HG02642 (cell line): Measurements from ENCODE around the gene CRYL1.
A peak's percentile ranks its signal among the peaks of the same experiment; 100 is the strongest.

ENCODE experiments used
- ATAC-seq: cut with Tn5 transposase; IDR thresholded peaks from one replicate; pipeline ENCODE4 v1.9.1; 2021; ENCODE audit warnings: mild to moderate bottlenecking; ENCODE audit not compliant: unreplicated experiment, poor library complexity

The CRYL1 gene

DNA sequence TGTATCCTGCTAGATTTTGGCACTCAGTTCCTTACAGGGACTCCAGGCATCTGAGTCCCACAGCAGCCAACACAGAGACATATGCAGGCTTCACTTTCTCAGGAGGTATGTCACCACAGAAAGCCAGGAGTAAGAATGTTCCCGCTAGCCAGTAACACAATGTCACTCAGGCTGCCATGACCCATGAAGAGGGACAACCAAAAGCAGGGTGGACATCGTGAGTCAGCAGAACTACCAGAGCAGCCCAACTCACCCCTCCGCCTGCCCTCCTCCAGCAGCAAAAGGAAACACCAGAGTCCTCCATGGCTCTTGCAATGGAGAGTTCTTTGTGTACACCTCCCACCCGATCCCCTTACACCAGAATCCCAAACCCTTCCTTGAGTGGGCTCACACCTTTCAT, 95.4 kb downstream of the CRYL1 start:
- no peak for ATAC-seq

- no peak for ATAC-seq
Observed at GRCh38 chr13:20429682-20430081, 96.0 kb downstream of the CRYL1 start.

DNA sequence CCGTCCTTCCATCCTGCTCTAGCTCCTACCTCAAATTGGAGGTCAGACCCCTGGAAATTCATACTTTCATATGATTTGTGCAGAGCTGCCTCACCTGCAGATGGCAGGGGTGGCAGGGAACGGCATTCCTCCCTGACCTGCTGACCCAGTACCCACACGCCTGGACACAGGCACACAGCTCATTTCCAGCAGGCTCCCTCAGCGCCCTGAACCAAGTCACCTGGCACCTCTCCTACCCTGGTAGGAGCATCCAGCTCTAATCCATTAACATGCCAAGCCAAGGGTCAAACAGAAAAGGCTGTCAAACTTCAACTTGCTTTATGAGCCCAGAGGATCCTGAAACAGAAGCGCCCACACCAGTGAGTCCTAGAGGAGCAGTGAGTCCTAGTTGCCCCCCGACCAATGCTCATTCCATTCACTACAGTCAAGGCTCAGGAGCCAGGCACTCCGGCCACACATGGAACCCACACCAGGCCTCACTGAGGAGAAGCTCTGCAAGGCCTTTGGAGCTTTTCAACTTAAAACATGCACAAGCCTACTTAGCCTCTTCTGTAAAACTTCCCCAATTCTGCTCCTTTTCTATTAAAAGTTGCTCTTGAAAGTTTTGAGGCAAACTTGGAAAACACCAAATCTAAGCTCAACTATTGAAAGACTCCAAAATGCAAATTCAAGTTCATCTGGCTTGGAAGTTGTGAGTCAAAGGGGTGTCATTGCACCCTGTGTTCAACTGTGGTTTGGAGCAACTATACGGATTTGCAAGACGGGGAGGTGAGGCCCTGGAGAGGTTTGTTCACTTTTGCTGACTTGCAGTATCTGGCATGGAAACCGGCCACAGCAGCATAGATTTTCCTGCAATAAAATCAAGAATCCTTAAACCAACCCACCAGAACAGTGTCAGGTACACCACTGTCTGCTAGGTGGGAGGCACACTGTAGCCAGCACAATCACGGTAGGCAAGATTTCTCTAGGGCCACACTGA, 96.7 kb downstream of the CRYL1 start:
- no peak for ATAC-seq

DNA sequence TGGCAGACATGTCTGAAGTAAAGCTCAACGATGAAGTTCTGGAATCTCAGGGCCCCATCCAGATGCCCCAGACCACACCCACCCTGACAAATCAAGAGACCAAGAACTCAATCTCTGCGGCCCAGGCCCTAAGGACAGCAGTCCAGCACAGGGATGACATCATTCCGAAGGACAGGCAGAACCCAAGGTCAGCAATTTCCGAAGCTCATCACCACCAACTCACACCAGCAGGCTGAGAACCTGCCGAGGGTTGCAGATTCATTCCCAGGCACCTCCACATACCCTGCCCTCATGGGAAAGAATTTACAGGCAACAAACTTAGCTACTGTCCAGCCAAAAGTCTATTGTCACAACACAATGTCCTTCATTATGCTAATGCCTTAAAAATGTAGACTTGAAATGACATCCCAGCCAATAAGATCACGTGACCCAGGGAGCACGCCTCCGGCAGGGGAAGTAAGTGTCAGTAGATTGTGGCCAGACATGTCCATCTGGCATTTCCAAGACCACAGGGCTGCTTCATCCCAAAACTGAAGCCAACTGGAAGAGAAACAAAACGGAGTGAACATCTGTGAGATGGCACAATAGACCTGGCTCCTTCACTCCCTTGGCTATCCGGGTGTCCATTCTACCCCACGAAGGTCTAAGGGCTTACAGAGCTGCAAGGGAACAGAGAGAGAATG, 98.8 kb downstream of the CRYL1 start:
- no peak for ATAC-seq

DNA sequence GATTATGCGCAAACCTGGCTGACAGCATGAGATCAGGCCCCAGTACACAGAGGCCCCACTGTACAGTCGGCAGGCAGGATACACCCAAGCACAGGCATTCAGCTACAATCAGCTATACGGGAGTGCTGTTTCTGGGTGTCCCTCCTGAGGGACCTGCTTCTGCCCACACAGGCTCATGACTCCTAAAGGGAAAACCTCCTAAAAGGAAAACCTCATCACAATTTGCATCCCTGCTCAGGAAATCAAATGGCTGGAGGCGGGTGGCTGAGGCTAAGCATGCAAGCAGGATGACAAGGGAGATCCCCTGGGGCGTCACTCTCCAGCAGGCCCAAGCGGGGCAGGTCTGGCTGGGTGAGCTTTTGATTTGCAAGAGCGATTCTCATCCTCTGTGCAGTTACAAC, 99.8 kb downstream of the CRYL1 start:
- ATAC-seq = peak; percentile 72

DNA sequence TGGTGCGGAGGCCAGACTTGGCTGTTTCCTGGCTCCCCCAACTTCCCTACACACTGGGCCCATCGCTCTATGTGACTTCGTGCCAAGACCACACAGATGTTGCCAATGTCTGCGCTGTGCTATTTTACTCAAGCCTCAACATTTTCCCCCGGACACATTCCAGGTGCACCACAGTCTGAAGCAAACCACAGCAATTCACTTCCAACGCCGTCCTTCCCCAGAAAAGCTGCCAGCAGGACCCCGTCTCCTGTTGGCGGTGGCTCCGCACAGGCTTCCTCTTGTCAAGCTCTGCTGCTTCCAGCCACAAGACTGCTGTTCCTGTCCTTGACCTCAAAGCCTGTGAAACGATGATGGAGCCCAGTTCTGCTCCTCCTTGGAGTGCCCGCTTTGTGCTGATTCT, 100.7 kb downstream of the CRYL1 start:
- ATAC-seq = no peak

- ATAC-seq = no peak
Observed at GRCh38 chr13:20424559-20424852, 101.2 kb downstream of the CRYL1 start.

- ATAC-seq = no peak
Observed at GRCh38 chr13:20422362-20422761, 103.3 kb downstream of the CRYL1 start.

DNA sequence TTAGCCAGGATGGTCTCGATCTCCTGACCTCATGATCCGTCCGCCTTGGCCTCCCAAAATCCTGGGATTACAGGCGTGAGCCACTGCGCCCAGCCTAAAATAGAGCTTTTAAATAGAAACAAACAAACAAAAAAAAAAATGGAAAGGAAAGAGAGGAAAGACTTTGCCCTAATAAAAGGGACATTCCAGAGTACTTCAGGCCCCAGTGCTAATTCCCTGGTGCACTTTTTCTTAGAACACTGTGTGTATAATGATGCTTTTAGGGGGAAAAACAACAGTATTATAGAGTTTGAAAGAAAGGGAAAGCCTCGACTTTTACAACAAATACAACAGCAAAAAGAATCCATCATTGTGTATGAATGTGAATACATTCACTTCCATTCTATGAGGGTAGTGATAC, 104.7 kb downstream of the CRYL1 start:
- ATAC-seq = no peak

DNA sequence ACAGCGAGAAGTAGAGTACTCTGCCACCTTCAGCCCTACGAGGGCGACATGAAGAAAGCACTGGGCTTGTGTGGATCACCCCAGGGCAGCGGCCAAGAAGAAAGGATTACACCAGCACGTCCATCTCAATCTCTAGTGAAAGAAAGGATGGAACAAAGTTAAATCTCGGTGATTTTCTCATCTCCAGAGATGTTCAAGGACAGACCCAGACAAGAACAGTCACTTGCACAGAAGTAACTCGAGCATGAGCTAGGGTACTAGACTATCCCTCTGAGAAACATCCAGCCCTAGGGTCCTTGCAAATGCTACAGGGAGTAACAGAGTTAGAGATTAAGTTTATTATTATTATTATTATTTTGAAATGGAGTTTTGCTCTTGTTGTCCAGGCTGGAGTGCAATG, 106.7 kb downstream of the CRYL1 start:
- ATAC-seq = no peak

- ATAC-seq = no peak
Observed at GRCh38 chr13:20416223-20416745, 109.4 kb downstream of the CRYL1 start.

GRCh38 chr13:20415694-20416107, 110.0 kb downstream of the CRYL1 start:
- ATAC-seq = no peak

- no peak for ATAC-seq
Observed at GRCh38 chr13:20415306-20415679, 110.4 kb downstream of the CRYL1 start.

DNA sequence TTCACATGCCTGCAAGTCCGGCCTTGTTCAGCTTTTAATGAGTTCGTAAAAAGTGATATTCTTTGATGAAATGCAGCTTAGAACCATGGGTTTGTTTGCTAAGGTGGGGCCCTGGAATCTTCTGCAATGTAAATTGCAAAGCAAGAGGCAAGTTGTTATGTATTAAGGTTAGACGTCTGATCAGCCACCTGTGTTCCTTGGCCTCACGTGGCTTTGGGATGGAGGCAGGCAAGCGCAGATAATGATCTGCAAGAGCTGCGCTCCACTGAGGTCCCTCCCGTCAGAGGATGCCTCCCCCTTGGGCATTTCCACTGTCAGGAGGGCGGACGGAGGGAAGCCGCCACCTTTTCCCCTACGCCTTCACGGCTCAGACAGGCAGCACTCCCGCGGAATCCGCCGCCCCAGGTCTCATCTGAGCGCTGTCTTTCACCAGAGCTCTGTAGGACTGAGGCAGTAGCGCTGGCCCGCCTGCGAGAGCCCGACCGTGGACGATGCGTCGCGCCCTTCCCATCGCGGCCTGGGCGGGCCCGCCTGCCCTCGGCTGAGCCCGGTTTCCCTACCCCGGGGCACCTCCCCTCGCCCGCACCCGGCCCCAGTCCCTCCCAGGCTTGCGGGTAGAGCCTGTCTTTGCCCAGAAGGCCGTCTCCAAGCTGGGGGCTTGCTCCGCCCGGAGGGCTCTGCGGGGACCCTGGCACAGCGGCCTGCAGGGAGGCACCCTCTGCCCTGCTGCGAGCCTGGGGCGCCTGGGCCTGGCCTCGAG, 110.9 kb downstream of the CRYL1 start:
- ATAC-seq = no peak

DNA sequence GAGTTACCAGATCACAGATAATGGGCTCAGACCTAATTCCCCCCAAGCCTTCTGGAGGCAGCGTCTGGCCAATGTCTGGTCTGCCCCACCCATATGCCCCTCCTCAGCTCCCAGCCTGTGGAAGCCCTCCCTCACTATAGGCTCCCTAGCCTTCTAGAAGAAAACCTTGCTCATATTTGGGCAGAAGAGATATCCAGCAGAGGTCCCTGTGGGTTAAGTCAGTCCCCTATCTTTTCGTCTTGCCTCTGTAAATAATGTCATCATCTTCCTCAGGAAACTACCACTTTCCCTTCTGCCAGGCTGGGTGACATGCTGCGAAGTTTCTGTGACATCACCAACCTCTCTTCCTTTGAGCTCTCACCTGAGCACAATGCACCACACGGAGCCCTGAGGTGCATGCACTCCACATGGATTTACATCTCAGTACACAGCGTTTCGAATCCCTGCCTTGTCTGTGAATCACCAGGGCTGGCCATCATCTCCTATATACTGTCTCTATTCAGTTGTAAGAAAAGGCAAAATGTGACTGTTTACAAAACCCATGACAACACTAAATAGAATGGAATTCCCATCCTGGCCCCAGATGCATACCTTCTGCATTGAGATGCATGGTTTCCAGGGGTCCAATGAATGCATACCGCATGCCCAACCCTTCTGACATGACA, 112.8 kb downstream of the CRYL1 start:
- ATAC-seq = no peak

GRCh38 chr13:20411638-20412342, 113.9 kb downstream of the CRYL1 start:
- ATAC-seq = peak; percentile 93

DNA sequence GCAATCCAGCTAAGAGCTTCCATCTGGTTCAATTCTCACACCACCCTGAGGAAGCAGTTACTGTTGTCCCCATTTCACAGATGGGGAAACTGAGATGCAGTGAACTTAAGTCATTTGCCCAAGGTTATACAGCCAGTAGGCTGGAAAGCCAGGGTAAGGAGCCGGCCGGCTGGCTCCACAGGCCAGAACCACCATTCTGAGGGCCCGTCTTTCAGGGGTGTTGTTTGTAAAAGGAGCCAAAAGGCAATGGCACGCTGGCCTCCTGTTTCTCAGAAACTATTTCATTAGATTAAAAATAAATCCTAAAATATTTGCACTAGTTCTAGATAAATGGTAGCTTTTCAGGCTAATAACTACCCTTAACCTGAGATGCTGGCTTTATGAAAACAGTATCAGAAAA, 114.9 kb downstream of the CRYL1 start:
- no peak for ATAC-seq

DNA sequence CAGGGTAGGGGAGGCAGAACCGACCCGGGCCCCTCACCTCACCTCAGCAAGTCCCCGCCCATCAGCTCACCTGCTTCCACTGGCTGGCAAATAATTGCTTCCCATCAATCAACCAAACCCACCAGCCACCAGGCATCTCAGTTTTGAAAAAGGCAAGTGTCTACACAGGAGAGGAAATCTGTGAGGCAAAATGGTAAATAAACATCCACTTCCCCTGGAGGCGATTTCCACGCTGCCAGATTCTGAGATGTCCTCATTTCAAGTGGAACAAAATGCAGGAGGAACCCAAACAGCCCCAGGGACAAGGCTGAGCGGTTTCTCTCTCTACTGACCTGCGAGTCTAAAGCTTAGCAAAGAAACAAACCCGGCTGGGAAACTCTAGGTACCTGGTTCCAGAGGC, 117.5 kb downstream of the CRYL1 start:
- no peak for ATAC-seq

GRCh38 chr13:20407759-20408158, 117.9 kb downstream of the CRYL1 start:
- ATAC-seq = no peak

DNA sequence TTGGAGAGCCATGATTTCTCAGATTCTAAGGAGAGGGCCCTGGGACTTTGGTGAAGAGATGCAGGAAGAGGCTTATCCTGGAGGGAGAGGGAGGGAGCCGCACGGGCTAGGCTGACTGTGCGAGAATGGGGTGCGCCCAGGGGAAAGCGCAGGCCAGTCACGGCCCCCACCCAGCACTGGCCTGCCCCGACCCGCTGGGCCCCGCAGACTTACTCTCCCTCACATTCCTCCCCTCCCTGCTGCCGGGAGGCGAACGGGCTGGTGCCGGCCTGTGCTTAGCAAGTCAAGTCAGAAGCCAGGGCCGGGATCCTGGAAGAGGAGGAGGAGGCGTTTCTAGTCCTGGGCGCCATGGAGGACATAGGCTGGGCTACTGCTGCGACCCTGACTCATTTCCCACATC, 120.0 kb downstream of the CRYL1 start:
- ATAC-seq = no peak
